Pons (tissue), 1 donor: Measurements from ENCODE around the gene EXOC3L4.
"Not testable (repeated sequence)": the region's sequence is repeated elsewhere in the genome, so short reads cannot be mapped to it uniquely, and the experiment has no call there.

Experiments
- DNase-seq: peaks from one replicate; pipeline ENCODE4 v3.0.0-alpha.2; 2016; ENCODE audit warnings: low spot score

Gene EXOC3L4

DNA sequence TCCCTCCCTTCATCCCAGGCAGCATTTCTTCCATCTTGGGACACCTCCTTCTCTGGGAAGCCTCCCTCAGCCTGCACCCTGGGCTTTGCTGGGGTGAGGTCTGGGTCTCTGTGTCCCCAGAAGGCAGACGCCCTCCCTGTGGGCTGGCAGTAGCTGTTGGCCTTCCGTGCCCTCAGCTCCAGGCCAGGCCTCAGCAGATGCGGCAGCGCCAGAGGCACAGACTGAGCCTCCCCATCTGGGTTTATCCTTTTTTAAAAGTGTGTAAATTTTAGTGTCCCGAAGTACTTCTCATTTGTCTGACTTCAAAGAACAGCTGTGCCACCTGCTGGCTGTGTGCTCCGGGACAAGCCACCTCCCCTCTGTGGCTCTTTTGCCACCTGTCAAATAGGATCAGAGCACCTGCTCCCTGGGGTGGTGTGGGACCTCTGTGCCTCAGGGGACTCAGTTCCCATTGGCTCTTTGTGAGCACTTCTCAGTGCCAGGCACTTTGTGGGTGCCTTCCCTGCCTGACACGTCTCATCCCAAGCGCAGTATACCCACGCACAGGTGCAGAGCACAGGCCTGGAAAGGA is 11.1 kb downstream of the EXOC3L4 start:
- no peak for DNase-seq

DNA sequence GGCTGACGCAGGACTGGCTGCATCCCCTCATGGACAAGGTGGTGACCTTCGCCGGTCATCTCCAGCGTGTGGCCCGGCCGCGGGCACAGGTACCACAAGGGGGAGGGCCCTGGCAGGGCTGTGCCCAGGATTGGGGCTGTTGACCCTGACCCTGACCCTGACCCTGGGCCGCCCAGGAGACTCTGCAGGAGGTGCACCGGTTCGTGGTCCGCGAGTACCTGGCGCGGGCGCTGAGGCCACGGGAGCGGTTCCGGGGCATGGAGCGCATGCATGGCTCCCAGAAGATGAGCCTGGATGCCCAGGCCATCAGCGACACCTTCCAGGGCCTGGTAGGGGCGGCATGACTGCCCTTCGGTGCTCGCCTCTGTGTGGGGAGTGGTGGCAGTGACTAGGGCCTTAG is 12.9 kb downstream of the EXOC3L4 start:
- no peak for DNase-seq

DNA sequence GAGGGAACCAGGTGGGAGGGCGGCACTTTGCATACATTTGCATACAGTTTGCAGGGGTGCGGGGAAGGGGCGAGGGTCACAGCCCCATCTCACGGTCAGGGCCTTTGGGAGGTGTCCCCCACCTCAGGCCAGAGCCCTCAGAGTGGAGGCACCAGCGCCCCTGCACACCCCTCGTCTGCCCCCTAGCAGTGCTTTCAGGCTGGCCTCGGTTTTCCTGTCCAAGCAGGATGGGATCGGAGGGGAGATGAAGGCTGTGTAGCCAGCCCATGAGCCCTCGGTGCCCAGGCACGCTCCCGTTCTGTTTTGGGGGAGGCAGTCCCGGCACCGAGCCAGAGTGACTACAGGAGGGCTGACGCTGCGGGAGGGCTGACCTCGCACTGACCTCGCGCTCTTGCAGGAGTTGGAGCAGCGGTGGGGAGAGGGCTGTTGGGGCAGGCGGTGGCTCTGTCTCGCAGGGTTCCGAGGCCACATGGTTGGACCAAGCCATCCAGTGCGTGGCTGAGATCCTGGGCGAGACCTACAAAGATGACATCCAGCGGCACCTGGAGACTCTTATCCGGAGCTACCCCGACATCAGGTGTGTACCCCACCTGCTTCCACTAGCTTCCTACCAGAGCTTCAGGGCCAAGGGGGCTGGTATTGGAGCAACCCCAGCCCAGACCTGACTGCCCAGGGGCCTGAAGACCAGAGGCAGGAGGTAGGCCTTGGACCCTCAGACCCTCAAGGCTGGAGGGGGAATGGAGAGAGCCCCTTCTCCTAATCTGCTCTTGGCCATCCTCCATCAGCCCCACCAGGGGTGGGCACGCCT is 13.6 kb downstream of the EXOC3L4 start:
- no peak for DNase-seq

DNA sequence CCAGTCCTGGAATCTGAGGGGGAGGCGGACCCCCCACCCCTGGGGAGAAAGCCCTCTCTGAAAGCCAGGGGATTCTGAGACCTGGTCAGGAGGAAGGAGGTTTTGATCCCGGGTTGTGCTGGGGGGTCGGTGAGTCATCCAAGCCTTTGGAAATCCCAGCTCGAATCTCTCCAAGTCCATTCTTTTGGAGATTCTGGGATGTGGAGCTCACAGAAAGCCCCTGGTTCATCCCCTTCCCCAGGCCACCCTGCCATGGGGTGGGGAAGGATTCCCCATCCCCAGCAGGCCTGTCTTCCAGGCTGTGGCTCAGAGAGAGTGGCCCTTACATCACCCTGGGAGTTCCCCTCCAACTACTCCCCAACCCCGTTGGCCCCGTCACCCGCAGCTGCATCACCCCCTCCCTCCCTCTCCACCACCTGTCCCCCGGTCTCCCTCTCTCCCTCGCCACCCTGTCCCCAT is 14.3 kb downstream of the EXOC3L4 start:
- no peak for DNase-seq

DNA sequence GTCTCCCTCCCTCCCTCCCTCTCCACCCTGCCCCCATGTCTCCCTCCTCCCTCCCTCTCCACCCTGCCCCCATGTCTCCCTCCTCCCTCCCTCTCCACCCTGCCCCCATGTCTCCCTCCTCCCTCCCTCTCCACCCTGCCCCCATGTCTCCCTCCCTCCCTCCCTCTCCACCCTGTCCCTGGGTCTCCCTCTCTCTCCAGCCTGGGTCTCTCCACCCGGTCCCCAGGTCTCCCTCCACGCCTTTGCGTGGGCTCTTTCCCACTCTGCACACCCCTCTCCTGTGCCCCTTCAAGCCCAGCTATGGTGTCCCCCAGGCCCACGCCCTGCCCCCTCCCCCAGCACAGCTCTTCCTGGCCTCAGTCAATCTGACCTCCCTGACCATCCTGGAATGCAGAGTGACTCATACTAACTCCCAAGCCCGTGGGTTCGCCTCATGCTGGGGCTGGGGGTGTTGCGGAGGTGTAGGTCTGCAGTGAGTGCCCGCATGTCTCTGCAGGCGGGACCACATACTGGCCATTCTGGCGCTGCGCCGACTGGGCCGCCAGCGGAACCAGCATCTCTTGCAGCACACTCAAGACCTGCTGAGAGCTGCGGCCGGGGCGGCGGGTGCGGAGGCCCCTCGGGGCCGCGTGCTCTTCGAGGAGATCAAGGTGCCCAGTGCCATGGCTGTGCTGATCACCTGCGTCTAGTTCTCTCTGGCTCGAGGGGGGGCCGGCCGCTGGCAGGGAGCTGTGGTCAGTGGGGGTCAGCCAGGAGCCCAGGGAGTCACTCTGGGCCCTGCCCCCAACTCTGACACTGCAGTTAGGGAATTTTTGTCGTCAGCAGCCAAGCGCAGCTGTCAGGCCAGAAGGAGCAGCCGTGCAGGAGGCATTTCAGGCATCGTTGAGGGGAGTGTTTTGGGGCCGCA is 15.3 kb downstream of the EXOC3L4 start:
- no peak for DNase-seq

DNA sequence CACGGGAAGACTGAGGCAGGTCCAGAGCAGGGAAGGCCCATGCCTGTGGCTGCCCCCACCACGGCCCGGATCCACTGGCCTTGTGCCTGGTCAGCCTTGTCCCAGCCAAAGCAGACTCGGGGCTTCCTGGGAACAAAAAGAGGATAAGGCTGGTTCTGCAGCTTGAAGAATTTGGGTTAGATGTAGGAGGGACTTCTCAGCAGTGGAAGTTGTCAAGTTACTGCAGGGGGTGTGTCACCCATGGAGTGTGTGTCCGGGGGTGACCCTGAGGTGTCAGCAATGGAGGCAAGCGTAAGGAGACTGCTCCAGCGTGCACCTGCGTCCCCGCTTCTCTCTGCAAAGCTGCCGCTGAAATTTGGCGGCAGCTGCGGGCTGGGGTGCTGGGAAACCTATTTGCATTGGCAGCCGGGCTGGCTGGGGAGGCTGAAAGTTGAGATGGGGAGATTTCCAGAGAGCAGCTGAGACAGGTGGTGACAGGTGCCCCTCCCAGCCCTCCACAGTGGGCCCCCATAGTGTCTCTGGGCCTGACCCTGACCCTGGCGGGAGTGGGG is 16.2 kb downstream of the EXOC3L4 start:
- DNase-seq, result no peak

DNA sequence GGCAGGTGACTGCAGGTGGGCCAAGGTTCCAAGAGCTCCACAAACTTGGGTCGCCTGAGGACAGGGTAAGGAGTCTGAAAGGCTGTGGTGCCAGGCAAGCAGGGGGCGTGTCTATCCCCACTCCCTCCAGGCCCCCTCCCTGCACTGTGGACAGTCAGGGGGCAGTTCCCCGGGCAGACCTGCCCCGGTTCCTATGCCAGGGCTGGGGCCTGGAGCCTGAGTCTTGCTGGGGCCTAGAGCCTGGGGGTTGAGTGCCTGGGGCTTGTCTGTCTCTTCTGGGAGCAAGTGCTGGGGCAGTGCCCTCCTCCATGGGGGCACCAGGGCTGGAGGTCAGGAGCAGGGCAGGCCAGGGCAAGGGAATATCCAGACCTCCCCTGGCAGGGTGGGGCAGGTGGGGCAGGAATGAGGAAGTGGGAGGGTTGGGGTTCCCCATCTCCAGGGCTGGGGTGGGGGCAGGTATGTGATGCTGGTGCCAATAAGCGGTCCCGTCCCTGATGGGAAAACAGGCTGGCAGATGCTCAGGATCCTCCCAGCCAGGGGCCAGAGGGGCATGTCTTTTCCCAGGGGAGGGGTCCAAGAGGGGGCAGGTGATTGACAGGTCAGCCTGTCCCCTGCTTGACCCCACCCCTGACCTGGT is 16.8 kb downstream of the EXOC3L4 start:
- DNase-seq, result no peak

DNA sequence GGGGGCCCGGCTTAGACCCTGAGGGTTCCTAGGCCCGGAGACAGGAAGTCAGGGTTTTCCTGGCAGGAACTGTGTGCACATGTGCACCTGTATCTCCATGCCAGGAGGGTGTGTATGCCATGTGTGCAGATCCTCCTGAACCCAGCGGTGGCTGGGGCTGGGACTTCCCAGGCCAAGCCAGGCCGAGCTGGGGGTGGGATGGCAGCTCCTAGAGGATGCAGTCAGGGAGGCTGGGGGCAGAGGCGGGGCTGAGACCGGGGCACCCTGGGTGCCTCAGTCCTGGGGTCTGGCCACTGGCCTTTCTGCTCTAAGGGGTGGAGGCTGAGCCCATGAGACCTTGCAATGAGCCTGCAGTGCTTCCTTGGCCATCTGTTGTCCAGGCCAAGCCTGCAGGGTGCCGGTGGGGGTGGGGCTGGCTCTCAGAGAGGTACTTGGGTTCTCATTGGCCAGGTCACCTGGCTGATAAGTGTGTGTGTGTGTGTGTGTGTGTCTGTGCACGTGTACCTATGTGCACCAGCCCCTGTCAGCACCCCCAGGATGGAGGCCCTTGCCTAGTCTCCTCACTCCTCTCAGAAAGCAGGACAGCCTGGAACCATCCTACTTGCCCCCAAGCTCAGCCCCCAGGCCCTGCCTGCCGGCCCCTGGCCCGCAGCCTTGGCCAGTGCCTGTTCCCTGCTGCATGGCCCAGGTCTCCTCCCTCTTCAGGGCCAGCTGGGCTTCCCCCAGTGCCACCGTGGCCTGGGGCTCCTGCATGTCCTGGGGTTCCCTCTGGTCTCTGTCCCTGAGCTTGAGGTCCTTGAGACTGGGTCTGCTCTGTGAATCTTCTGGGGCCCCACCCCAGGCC is 18.1 kb downstream of the EXOC3L4 start:
- DNase-seq, result no peak

DNA sequence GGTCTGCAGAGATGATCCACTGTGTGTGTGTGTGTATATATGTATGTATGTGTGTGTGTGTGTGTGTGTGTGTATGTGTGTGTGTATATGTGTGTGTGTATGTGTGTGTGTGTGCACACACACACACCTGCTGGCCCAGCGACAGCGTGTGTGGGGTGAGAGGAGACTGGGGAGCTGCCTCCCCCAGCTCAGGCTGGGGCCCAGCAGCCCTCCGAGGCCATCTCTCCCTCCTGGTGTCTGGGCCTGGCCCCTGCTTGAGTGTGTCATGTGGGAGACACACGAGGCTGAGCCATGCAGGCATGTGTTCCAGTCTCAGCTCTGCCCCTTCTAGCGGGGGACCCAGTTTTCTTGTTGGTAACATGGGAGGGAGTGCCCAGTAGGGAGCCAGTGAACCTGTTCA is 18.8 kb downstream of the EXOC3L4 start:
- no peak for DNase-seq

DNA sequence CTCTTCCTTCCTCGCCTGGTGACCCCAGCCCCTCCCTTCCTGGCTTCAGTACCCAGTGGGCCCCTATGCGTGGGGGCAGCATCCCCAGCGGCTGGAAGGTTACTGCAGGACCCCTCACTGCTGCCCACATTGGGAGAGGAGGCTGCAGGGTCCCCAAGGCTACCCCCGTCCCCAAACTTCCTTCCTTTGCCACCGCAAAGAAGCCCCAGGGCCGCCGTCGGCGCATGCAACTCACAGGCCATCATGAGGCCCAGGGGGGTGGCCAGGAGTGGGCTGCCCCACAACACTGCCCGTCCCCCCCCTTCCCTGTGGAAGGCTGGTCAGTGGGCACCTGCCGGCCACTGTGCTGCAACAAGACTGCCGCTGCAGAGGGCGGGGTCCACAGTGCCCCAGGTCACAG is 19.2 kb downstream of the EXOC3L4 start:
- no peak for DNase-seq

DNA sequence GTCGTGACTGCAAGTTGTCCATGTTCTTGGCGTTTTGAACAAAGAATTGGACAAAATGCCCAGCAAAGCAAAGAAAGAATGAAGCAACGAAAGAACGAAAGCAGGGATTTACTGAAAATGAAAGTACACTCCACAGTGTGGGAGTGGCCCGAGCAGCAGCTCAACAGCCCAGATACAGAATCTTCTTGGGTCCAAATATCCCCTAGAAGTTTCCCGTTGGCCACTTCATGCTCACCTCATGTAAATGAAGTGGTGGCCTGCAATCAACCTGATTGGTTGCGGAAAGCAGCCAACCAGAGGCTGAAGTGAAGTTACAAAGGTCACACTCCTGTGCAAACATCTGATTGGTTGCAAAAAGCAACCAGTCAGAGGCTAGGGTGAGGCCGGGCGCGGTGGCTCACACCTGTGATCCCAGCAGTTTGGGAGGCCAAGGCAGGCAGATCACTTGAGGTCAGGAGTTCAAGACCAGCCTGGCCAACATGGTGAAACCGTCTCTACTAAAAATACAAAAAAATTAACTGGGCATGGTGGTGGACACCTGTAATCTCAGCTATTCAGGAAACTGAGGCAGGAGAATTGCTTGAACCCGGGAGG is 20.7 kb downstream of the EXOC3L4 start:
- not testable (repeated sequence) for DNase-seq

DNA sequence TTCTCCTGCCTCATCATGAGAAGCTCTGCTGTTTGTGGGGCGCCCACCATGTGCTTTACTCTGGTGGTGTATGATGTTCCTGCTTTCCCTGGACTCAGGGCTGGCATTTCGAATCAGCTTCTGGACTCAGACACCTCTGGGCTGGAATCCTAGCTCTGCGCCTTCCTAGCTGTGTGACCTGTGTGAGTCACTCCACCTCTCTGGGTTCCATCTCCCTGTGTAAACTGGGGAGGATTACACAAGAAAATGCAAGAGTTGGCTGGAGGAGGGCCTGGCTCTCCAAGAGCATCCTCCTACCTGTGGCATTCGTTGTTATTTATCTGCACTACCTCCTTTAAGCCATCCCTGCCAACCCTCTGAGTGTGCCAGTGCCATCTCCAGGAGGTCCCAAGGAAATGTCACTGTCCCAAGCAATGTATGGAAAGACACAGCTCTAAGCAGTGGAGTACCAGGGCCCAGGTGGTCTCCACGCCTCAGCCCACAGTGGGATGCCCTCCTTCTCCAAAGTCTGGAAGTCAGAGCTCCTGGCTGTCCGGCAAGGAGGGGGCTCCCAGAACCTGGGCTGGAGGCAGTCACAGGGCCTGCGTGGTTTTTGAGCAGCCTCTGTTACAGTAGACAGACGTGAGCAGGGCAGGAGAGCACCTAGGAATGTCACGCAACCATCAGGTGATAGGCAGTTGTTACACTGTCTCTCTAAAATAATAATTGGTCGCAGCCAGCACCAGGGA is 21.5 kb downstream of the EXOC3L4 start:
- DNase-seq, result no peak

DNA sequence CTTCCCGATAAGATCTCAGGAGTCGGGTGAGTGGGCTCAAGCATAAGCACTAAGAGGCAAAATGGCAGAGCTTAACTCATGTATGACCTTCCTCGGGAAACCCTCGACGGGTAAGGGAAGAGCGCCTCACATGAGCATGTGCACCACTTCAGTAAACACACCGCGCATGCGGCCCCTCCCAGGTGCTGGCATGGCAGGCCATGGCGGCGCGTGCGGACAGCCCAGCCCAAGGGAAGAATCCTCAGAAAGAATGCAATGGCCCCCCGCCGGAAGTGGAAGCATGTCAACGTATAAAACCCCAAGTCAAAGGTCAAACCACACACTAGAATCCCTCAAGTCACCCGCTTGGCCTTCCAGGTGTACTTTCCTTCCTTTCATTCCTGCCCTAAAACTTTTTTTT is 22.1 kb downstream of the EXOC3L4 start:
- no peak for DNase-seq

DNA sequence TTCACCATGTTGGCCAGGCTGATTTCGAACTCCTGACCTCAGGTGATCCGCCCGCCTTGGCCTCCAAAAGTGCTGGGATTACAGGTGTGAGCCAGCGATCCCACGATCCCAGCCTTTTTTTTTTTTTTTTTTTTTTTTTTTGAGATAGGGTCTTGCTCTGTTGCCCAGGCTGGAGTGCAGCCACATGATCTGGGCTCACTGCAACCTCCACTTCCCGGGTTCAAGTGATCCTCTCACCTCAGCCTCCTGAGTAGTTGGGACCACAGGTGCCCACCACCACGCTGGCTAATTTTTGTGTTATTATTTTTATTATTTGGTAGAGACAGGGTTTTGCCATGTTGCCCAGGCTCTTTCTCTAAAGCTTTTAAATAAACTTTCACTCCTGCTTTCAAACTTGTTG is 23.0 kb downstream of the EXOC3L4 start:
- DNase-seq, result not testable (repeated sequence)

DNA sequence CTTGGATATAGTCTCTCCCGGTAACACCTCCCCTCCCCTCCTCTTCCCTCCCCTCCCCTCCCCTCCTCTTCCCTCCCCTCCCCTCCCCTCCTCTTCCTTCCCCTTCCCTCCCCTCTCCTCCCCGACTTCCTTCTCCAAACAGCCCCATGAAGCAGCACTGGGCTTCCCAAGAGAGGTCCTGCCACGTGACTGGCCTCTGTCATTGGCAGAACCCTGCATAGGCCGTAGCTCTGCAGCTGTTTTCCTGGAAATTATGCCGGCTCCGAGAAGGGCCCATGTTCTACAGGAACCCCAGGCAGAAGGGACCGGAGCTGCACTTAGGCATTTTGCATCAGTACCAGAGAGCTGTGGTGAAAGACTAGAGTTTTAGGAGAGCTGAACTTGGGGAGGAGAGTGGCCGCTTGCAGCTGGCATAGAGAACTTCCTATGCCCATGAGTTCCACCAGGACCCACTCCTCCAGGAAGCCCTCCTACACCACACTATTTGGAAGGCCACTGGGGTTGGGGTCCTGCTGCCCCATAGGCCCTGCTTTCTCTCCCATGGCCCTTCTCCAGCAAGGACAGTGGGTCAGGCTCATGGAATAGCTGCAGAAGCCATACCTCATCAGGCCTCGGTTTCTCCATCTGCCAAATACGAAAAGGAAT is 23.6 kb downstream of the EXOC3L4 start:
- peak; percentile 62 for DNase-seq

DNA sequence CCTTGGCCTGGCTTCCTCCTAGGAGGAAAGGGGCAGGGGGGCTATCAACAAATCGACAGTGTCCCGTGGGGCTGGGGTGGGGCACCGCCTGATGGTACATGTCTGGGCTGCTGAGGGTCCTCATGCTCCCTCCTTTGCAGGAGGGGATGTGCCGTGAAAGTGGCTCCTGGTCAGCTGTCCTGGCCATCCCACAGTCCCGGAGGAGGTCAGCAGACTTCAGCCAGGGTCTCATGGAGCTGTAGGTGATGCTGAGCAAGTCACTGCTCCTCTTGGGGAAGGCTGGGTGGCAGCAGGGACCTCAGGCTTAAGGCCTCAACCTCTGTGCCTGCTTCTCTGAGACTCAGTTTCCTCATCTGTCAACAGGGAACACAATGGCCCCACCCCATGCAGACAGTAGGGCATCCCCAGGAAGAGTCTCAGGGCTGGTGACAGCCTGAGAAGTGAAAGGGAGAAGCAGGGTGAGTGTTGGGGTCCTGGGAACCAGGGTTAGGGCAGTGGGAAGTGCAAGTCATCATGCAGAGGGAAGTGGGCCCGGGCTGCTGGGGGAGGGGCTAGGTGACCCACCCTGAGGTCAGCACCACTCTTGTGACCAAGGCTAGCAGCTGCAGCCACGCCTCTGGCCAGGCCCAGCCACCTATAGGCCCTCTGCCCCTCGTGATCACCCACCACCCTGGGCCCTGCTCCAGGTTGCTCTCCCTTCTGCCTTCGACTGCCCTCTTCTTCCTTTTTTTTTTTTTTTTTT is 24.3 kb downstream of the EXOC3L4 start:
- peak; percentile 55 for DNase-seq

DNA sequence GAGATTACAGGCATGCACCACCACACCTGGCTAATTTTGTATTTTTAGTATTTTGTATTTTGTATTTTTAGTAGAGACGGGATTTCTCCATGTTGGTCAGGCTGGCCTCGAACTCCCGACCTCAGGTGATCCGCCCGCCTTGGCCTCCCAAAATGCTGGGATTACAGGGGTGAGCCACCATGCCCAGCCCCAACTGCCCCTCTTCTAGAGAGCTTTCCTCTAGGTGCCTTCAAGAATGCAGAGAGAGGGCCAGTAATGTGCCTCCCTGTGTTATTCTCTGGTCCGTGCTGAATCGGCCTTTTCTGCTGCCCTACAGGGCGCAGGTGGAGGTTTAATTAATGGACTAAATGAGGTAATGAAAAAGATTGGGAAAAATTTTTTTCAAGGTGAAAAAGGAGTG is 25.0 kb downstream of the EXOC3L4 start:
- DNase-seq, result not testable (repeated sequence)

DNA sequence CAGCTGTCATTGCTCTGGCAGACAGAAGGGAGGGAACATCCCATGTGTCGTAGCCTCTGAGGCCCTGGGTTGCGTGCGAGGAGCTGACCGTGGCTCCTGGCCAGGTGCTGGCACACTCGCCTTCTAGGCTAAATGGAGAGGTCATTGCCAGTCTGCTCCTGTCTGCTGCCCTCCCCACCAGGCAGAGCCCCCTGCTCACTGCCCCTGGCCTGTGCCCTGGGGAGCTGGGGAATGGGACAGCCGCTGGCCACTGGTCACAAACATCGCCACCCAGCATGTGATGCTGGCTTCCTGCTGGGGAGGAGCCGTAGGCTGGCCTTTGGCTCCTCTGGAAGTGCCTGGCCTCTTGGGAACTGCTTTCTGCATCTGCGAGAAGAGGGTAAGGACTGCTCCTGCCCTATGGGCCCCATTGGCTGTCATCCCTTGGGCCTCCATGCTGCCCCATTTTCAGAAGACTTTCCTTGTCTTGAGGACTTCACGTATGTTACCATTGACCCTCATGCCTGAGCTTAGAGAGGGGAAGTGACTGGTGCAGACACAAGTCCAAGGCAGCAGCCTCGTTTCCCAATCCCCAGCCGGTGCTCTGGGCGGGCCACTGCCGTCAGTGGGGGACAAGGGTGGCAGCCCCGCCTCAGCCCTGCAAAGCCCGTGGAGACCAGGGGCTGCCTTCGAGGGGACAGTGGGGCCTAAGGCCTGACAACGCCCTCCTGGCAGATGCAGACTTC is 26.8 kb downstream of the EXOC3L4 start:
- peak; percentile 38 for DNase-seq
